ENCODE measurements around the gene IL22RA1.

The IL22RA1 gene

GRCh38 chr1:24186031-24186710 is 43.2 kb upstream of the IL22RA1 start:
- no peak for FAIRE-seq
- no peak for DNase-seq (ENCODE audit: insufficient read length, low spot score)
- TF ChIP-seq, protein P1, sequence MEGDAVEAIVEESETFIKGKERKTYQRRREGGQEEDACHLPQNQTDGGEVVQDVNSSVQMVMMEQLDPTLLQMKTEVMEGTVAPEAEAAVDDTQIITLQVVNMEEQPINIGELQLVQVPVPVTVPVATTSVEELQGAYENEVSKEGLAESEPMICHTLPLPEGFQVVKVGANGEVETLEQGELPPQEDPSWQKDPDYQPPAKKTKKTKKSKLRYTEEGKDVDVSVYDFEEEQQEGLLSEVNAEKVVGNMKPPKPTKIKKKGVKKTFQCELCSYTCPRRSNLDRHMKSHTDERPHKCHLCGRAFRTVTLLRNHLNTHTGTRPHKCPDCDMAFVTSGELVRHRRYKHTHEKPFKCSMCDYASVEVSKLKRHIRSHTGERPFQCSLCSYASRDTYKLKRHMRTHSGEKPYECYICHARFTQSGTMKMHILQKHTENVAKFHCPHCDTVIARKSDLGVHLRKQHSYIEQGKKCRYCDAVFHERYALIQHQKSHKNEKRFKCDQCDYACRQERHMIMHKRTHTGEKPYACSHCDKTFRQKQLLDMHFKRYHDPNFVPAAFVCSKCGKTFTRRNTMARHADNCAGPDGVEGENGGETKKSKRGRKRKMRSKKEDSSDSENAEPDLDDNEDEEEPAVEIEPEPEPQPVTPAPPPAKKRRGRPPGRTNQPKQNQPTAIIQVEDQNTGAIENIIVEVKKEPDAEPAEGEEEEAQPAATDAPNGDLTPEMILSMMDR (IDR thresholded peaks at IDR 0.05; ENCODE audit: insufficient read depth, missing control alignments): no peak

DNA sequence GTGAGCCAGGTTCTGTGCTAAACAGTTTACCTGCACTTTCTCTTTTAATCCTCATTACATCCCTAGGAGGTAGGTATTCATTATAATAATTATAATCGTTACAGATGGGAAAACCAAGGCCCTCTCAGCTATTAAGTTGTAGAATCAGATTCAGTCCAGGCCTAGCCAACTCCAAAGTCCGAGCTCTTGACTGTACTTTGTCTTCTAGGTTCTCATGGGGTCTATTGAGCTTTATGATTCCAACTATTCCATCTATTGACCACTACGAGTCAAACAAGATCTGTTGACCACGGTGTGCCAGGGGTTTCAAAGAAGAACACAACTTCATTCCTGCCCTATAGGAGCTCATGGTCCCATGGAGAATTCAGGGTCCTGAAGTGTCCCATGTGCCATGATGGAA is 42.1 kb upstream of the IL22RA1 start:
- FAIRE-seq (no peak), DNase-seq (ENCODE audit: insufficient read length, low spot score) (no peak)
- TF ChIP-seq, protein P1 (IDR thresholded peaks at IDR 0.05; ENCODE audit: insufficient read depth, missing control alignments): no peak

- FAIRE-seq: no peak
- TF ChIP-seq, protein P1 (IDR thresholded peaks at IDR 0.05; ENCODE audit: insufficient read depth, missing control alignments): no peak
- no peak for DNase-seq (ENCODE audit: insufficient read length, low spot score)
These were observed 39.1 kb upstream of the IL22RA1 start for GRCh38 chr1:24182061-24182460.

- TF ChIP-seq, protein P1 (IDR thresholded peaks at IDR 0.05; ENCODE audit: insufficient read depth, missing control alignments): no peak
- no peak for DNase-seq (ENCODE audit: insufficient read length, low spot score)
- FAIRE-seq: no peak
These were observed 38.7 kb upstream of the IL22RA1 start for GRCh38 chr1:24181619-24182018.

DNA sequence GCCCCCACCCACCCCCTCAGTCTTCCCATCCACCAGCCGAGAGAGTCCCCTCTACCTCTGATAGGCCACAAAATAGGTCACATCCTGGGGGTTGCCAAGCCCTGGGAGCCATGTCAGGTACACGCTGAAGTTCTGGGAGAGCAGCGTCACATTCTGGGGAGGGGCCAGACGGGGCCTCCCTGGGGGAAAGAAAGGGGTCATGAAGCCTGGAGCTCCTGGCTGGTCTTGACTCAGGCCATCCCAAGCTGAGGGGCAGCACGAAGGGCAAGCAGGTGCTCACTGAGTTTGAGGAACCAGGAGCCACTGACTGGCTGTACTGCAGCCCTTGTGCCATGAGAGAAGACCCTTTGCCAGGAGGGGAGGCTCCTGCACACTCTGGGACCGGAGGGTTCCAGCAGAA is 37.7 kb upstream of the IL22RA1 start:
- FAIRE-seq: no peak
- TF ChIP-seq, protein P1 (IDR thresholded peaks at IDR 0.05; ENCODE audit: insufficient read depth, missing control alignments): no peak

DNA sequence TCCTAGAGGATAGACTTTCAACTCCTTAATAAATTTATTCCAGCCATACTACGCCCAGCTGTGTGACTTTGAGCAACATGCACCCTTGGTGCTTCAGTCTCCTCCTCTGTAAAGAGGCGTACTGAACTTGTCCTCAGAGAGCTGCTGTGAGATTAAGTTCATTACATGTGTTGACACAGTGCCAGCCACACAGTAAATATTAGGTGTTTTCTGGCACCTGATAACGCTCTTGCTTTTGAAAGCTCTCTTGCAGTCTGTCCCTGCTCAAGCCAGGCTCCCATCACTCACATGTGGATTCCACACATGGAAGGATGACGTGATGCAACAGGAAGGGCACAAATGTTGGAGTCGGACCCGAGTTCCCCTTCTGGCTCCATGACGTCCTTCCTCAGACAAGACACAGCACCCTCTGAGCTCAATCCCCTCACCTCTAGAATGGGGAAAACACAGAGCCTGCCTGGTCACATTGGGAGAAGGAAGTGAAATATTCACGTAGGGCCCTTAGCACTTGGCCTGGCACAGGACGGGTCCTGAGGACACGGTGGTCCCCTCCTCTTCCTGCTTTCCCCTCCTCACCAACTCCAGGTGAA is 36.4 kb upstream of the IL22RA1 start:
- no peak for DNase-seq (ENCODE audit: insufficient read length, low spot score)
- FAIRE-seq: no peak
- TF ChIP-seq, protein P1 (IDR thresholded peaks at IDR 0.05; ENCODE audit: insufficient read depth, missing control alignments): no peak

More for the DNA sequence above, 37.7 kb upstream of the IL22RA1 start:
- DNase-seq (ENCODE audit: insufficient read length, low spot score): no peak

GRCh38 chr1:24178407-24178806 is 35.5 kb upstream of the IL22RA1 start:
- TF ChIP-seq, protein P1 (IDR thresholded peaks at IDR 0.05; ENCODE audit: insufficient read depth, missing control alignments): no peak
- FAIRE-seq (no peak), DNase-seq (ENCODE audit: insufficient read length, low spot score) (no peak)

All from D721Med (cell line).